ENCODE results near the gene PPM1E. TPM values are rescaled to one million over a fixed set of nuclear protein-coding genes. Genes with fewer than 3 reads are reported as not detected.

PPM1E gene
- total and polyA plus RNA-seq, 2 of the 8 experiments (the other 6 are each of a cell fraction or from before 2014, with no cell fraction given) = 5.0 to 10.4 TPM

- Histone ChIP-seq H3K36me3 (ENCODE audit: control insufficient read depth in 2 of 4, insufficient read depth in 4 of 4, low read length in 3 of 4) (peaks cover 0 to 1% (median 0%) of the 10 kb centered on the region in 4 experiments; a peak in 2 of 8 replicates), H3K23ac (ENCODE audit: insufficient read length) (no peak overlapping the region), H3K4me3 (ENCODE audit: extremely low read depth in 1 of 4, insufficient read depth in 2 of 4, low read depth in 3 of 4, low read length in 4 of 4) (no peak overlapping the region), H3K14ac (ENCODE audit: insufficient read length) (no peak overlapping the region), H3K18ac (ENCODE audit: extremely low read depth, low read length) (no peak overlapping the region), H2BK15ac (ENCODE audit: low read length) (no peak overlapping the region), H4K8ac (ENCODE audit: extremely low read depth, insufficient read depth, low read length) (no peak overlapping the region), H2BK12ac (ENCODE audit: low read depth, low read length) (no peak overlapping the region), H3K79me1 (ENCODE audit: low read depth, low read length) (no peaks in the 10 kb centered on the region), H2AK5ac (ENCODE audit: low read depth, low read length) (no peak overlapping the region), H2BK120ac (replicated peaks; ENCODE audit: low read depth, low read length) (no peak overlapping the region), H4K20me1 (replicated peaks in 1 of 2; ENCODE audit: control insufficient read depth in 1 of 2, insufficient read depth in 2 of 2, low read length in 2 of 2) (no peaks in the 10 kb centered on the region), H3K79me2 (ENCODE audit: control insufficient read depth in 1 of 2, insufficient read depth in 2 of 2, low read length in 2 of 2) (no peaks in the 10 kb centered on the region), H2BK20ac (ENCODE audit: low read length) (no peak overlapping the region), H3K4me2 (ENCODE audit: insufficient read depth in 1 of 2, low read depth in 2 of 2, low read length in 2 of 2) (no peak overlapping the region), H3K27me3 (replicated peaks in 1 of 4; ENCODE audit: control insufficient read depth in 3 of 4, extremely low read depth in 1 of 4, insufficient read depth in 3 of 4, low read length in 3 of 4) (no peaks in the 10 kb centered on the region), H3K4me1 (replicated peaks in 1 of 4; ENCODE audit: control insufficient read depth in 3 of 4, insufficient read depth in 4 of 4, low read length in 3 of 4) (peaks cover 0 to 6% (median 2%) of the 10 kb centered on the region in 4 experiments; a peak in 2 of 7 replicates), H4K91ac (replicated peaks; ENCODE audit: insufficient read length, low read length) (no peak overlapping the region), H2BK5ac (ENCODE audit: low read depth, low read length) (no peak overlapping the region), H3K23me2 (ENCODE audit: low read depth, low read length) (no peaks in the 10 kb centered on the region), H3K27ac (ENCODE audit: low read depth, low read length) (no peak overlapping the region), H3K9ac (replicated peaks in 1 of 4; ENCODE audit: extremely low read depth in 1 of 4, low read depth in 3 of 4, low read length in 3 of 4) (no peak overlapping the region), H3K9me3 (ENCODE audit: insufficient read depth in 2 of 2, low read depth in 1 of 2, low read length in 1 of 2) (no peaks in the 10 kb centered on the region), H3K4ac (replicated peaks; ENCODE audit: insufficient read length, low read depth, low read length) (no peak overlapping the region), H3K56ac (replicated peaks; ENCODE audit: insufficient read length, low read depth, low read length) (no peak overlapping the region), H2AFZ (ENCODE audit: low read length) (no peak overlapping the region), H4K5ac (ENCODE audit: insufficient read length, low read depth, low read length) (no peak overlapping the region)
- no peak for DNase-seq (ENCODE audit: low read depth in 1 of 2, low spot score in 2 of 2)
- ChIA-PET POLR2A (ENCODE audit: partially characterized antibody) (interaction anchor here (1.1 kb wide), 1 partner anchor 471 kb away, joined by 4 read pairs; the partner anchor contains the start of gene MTMR4), CTCF (ENCODE audit: partially characterized antibody) (interaction anchor here (0.9 kb wide), 2 partner anchors 8 to 466 kb away, joined by 3 read pairs; no protein-coding TSS in a partner anchor)
- WGBS, 2 experiments (ENCODE audit: extremely low coverage in 1 of 2, insufficient coverage in 1 of 2, insufficient read length in 1 of 2, insufficient replicate concordance in 2 of 2, low coverage in 1 of 2, low lambda C conversion rate in 2 of 2, missing lambda C conversion rate in 1 of 2) = 74% methylated on average over 6 of the region's 6 CpGs; no CpG with 5 or more reads in 1 of the 2 experiments
- TF ChIP-seq MAFK (IDR thresholded peaks at IDR 0.05; ENCODE audit: low read depth, low read length) (no peak), E2F6 (IDR thresholded peaks at IDR 0.05) (no peak), POLR2AphosphoS5 (IDR thresholded peaks at IDR 0.05; ENCODE audit: low read depth, low read length) (no peak), BACH1 (IDR thresholded peaks at IDR 0.05; ENCODE audit: low read length) (no peak), POU5F1 (IDR thresholded peaks at IDR 0.05; ENCODE audit: low read depth, low read length) (no peak), PHF8 (conservative IDR thresholded peaks at IDR 0.05; ENCODE audit: low read depth, low read length) (no peak)
- peak; percentile 69 for FAIRE-seq
Observed at GRCh38 chr17:58985367-58985766, 229.7 kb downstream of the PPM1E start.

Data from H1 (cell line).